Calu3 (cell line): Measurements from ENCODE around the gene XIRP1. TPM values are rescaled to one million over a fixed set of nuclear protein-coding genes. Genes with fewer than 3 reads are reported as not detected.

Experiments used
- BruUV-seq: library from RNA; stranded (reverse); fragments of 400-500 nt; replicated peaks from 2 replicates; lab custom pipeline; 2021; lab: Mats Ljungman, UMichigan
- CTCF ChIA-PET: fragments of 300-600 bp; sonication (Branson Sonifier 250); formaldehyde crosslinking; loops from one replicate; lab custom pipeline; 2022; ENCODE audit warnings: antibody characterized with exemption; lab: Charles Lee
- DNase-seq: peaks from one replicate; pipeline ENCODE4 v3.0.0; 2022
- H3K27ac Mint-ChIP-seq: one replicate; pipeline ENCODE4 v1.8.0; 2022; ENCODE audit warnings: mixed read lengths; ENCODE audit not compliant: unreplicated experiment
- H3K27me3 Mint-ChIP-seq: one replicate; pipeline ENCODE4 v1.8.0; 2022; ENCODE audit warnings: mixed read lengths; ENCODE audit not compliant: unreplicated experiment
- H3K36me3 Mint-ChIP-seq: one replicate; pipeline ENCODE4 v1.8.0; 2022; ENCODE audit warnings: mild to moderate bottlenecking, moderate library complexity, mixed read lengths; ENCODE audit not compliant: insufficient read depth, unreplicated experiment
- H3K4me1 Mint-ChIP-seq: one replicate; pipeline ENCODE4 v1.8.0; 2022; ENCODE audit warnings: mild to moderate bottlenecking, low read depth, mixed read lengths; ENCODE audit not compliant: unreplicated experiment
- H3K4me3 Mint-ChIP-seq: one replicate; pipeline ENCODE4 v1.8.0; 2022; ENCODE audit warnings: mild to moderate bottlenecking, low read depth, moderate library complexity, mixed read lengths; ENCODE audit not compliant: unreplicated experiment
- H3K9me3 Mint-ChIP-seq: one replicate; pipeline ENCODE4 v1.8.0; 2022; ENCODE audit warnings: low read depth, mixed read lengths; ENCODE audit not compliant: unreplicated experiment
- CTCF ChIP-seq: fragments of 200-600 bp; IDR thresholded peaks from one replicate; pipeline ENCODE4 v1.8.0; 2022; ENCODE audit warnings: antibody characterized with exemption; ENCODE audit not compliant: unreplicated experiment
- intact Hi-C: fragments of 100-400 bp; cut with micrococcal nuclease; formaldehyde crosslinking; loops from one replicate; pipeline ENCODE4 v1.10.0; 2022; ENCODE audit not compliant: unreplicated experiment
- total RNA-seq: library from RNA; stranded (reverse); gene quantifications from 2 replicates; pipeline ENCODE4 v1.2.3, GENCODE V29; 2022

Gene XIRP1
- total RNA-seq, 1 experiment from 2014 or later = not detected

GRCh38 chr3:39188271-39189149, 3.9 kb downstream of the XIRP1 start:
- TF ChIP-seq CTCF = no peak
- BruUV-seq = no TSS peak
- Mint-ChIP-seq H3K27me3 (no peaks in the 10 kb centered on the region), H3K27ac (no peak overlapping the region), H3K9me3 (no peaks in the 10 kb centered on the region), H3K36me3 (no peaks in the 10 kb centered on the region), H3K4me1 (peaks cover 15% of the 10 kb centered on the region), H3K4me3 (no peak overlapping the region)
- CTCF ChIA-PET = interaction anchor here (0.7 to 3.8 kb wide), 2 partner anchors 100 to 104 kb away, joined by 3 to 35 read pairs; no protein-coding TSS in a partner anchor
- DNase-seq = no peak
- intact Hi-C loops = loop anchor here (1.0 to 2.0 kb wide), 3 partner anchors 62 to 190 kb away; no protein-coding TSS in a partner anchor

- Mint-ChIP-seq H3K4me3 (no peak overlapping the region), H3K27ac (no peak overlapping the region), H3K27me3 (no peaks in the 10 kb centered on the region), H3K4me1 (peaks cover 9% of the 10 kb centered on the region), H3K9me3 (no peaks in the 10 kb centered on the region), H3K36me3 (no peaks in the 10 kb centered on the region)
- CTCF ChIA-PET = interaction anchor here (0.7 to 3.8 kb wide), 2 partner anchors 62 to 101 kb away, joined by 3 to 35 read pairs; no protein-coding TSS in a partner anchor
- no peak for DNase-seq
- intact Hi-C loops = loop anchor here (2.0 kb wide), 2 partner anchors 61 to 191 kb away; no protein-coding TSS in a partner anchor
- no peak for TF ChIP-seq CTCF
- BruUV-seq = no TSS peak
These were observed 4.8 kb downstream of the XIRP1 start for GRCh38 chr3:39187372-39188155.

- TF ChIP-seq CTCF = no peak
- Mint-ChIP-seq H3K27ac (no peak overlapping the region), H3K9me3 (no peaks in the 10 kb centered on the region), H3K27me3 (no peaks in the 10 kb centered on the region), H3K36me3 (no peaks in the 10 kb centered on the region), H3K4me1 (peaks cover 9% of the 10 kb centered on the region), H3K4me3 (no peak overlapping the region)
- intact Hi-C loops = no loop called here
- CTCF ChIA-PET = interaction anchor here (0.7 kb wide), 1 partner anchor 61 kb away, joined by 3 read pairs; no protein-coding TSS in a partner anchor
- DNase-seq = no peak
- BruUV-seq = no TSS peak
These were observed 5.7 kb downstream of the XIRP1 start for GRCh38 chr3:39186692-39187151.

- TF ChIP-seq CTCF = no peak
- Mint-ChIP-seq H3K27ac (no peak overlapping the region), H3K27me3 (no peaks in the 10 kb centered on the region), H3K4me3 (no peak overlapping the region), H3K36me3 (peaks cover 3% of the 10 kb centered on the region), H3K9me3 (no peaks in the 10 kb centered on the region), H3K4me1 (peaks cover 14% of the 10 kb centered on the region)
- intact Hi-C loops = no loop called here
- no peak for DNase-seq
- no TSS peak for BruUV-seq
- CTCF ChIA-PET = no interaction called here
These were observed 6.3 kb downstream of the XIRP1 start for GRCh38 chr3:39185959-39186691.
